Panc1 (cell line): ENCODE measurements around the gene TIMM22. TPM values are rescaled to one million over a fixed set of nuclear protein-coding genes. Genes with fewer than 3 reads are reported as not detected.
"Not testable (repeated sequence)": the region's sequence is repeated elsewhere in the genome, so short reads cannot be mapped to it uniquely, and the experiment has no call there.

Experiments used
- ATAC-seq: fragments of 200-7000 bp; cut with Tn5 transposase; 2 replicates; pipeline ENCODE4 v1.9.1; 2020; ENCODE audit warnings: mild to moderate bottlenecking, moderate library complexity
- BruUV-seq: library from RNA; stranded (reverse); fragments of 400-500 nt; replicated peaks from 2 replicates; lab custom pipeline; 2021; lab: Mats Ljungman, UMichigan
- CTCF ChIA-PET: fragments of 300-600 bp; sonication (Branson Sonifier 250); formaldehyde crosslinking; loops from one replicate; lab custom pipeline; 2022; ENCODE audit warnings: antibody characterized with exemption; lab: Charles Lee
- POLR2A ChIA-PET: fragments of 300-600 bp; sonication (Branson Sonifier 250); formaldehyde crosslinking; loops from one replicate; lab custom pipeline; 2022; ENCODE audit warnings: antibody characterized with exemption; lab: Charles Lee
- DNase-seq: peaks from one replicate; pipeline ENCODE4 v3.0.0-alpha.2; 2010; ENCODE audit warnings: low read depth, low spot score
- H3K27ac ChIP-seq: 2 replicates; pipeline ENCODE4 v1.5.1; 2011; ENCODE audit warnings: mild to moderate bottlenecking, low read length, inconsistent platforms
- H3K27me3 ChIP-seq: fragments of 200-500 bp; sonication (Bioruptor generic); 2 replicates; pipeline ENCODE4 v1.6.0; 2014; ENCODE audit warnings: low read length, inconsistent platforms; ENCODE audit not compliant: control insufficient read depth, insufficient read depth
- H3K36me3 ChIP-seq: fragments of 200-500 bp; sonication (Bioruptor generic); 2 replicates; pipeline ENCODE4 v1.5.1; 2014; ENCODE audit warnings: inconsistent platforms, mild to moderate bottlenecking, low read length, moderate library complexity; ENCODE audit not compliant: control insufficient read depth, insufficient read depth
- H3K4me1 ChIP-seq: 2 replicates; pipeline ENCODE4 v1.5.1; 2011; ENCODE audit warnings: inconsistent platforms, mild to moderate bottlenecking, low read length, moderate library complexity; ENCODE audit not compliant: control insufficient read depth, insufficient read depth
- H3K4me3 ChIP-seq, 2 experiments: 2 replicates each; pipeline ENCODE4 v1.5.1; 2011 to 2012; ENCODE audit warnings: low read depth in 2 of 2, low read length in 2 of 2, mild to moderate bottlenecking in 2 of 2, inconsistent platforms in 1 of 2, moderate library complexity in 1 of 2
- H3K9me3 ChIP-seq: fragments of 200-500 bp; sonication (Bioruptor generic); 2 replicates; pipeline ENCODE4 v1.5.1; 2014; ENCODE audit warnings: low read depth, mild to moderate bottlenecking, inconsistent platforms, low read length, moderate library complexity; ENCODE audit not compliant: control insufficient read depth, insufficient read depth
- POLR2AphosphoS5 ChIP-seq: IDR thresholded peaks from 2 replicates; pipeline ENCODE4 v1.6.1; 2012; ENCODE audit warnings: mild to moderate bottlenecking, low read depth, low read length, moderate library complexity
- SIN3A ChIP-seq: IDR thresholded peaks from 2 replicates; pipeline ENCODE4 v1.6.1; 2012; ENCODE audit warnings: low read depth, mild to moderate bottlenecking, low read length, moderate library complexity, borderline replicate concordance; ENCODE audit not compliant: insufficient read depth
- TCF7L2 ChIP-seq: IDR thresholded peaks from 2 replicates; pipeline ENCODE4 v1.6.1; 2011; ENCODE audit warnings: mild to moderate bottlenecking, low read depth, low read length, inconsistent platforms
- in situ Hi-C: cut with HindIII; loops from 2 replicates; pipeline ENCODE4 v1.10.0; 2016; ENCODE audit warnings: low sequenced_read_pairs, low pct_unique_long_range_greater_than_20kb
- intact Hi-C: fragments of 100-400 bp; cut with micrococcal nuclease; formaldehyde crosslinking; loops from one replicate; pipeline ENCODE4 v1.10.0; 2022; ENCODE audit not compliant: unreplicated experiment
- total RNA-seq: library from RNA; stranded (reverse); gene quantifications from one replicate; pipeline ENCODE4 v1.2.1, GENCODE V29; 2021; ENCODE audit not compliant: unreplicated experiment
- TF ChIP-seq, protein P1 (sequence below): fragments of 450-650 bp; IDR thresholded peaks from 2 replicates; pipeline ENCODE4 v1.5.1; 2017; ENCODE audit warnings: mild to moderate bottlenecking
- TF ChIP-seq, protein P2 (sequence below), 2 experiments: IDR thresholded peaks; 2 replicates each; pipeline ENCODE4 v1.6.1; 2011 to 2012; ENCODE audit warnings: low read depth in 2 of 2, control low read depth in 1 of 2, low read length in 1 of 2, mild to moderate bottlenecking in 1 of 2, moderate library complexity in 1 of 2; ENCODE audit not compliant: insufficient read depth in 1 of 2

The TIMM22 gene
- total RNA-seq, 1 experiment from 2014 or later = 10.2 TPM

DNA sequence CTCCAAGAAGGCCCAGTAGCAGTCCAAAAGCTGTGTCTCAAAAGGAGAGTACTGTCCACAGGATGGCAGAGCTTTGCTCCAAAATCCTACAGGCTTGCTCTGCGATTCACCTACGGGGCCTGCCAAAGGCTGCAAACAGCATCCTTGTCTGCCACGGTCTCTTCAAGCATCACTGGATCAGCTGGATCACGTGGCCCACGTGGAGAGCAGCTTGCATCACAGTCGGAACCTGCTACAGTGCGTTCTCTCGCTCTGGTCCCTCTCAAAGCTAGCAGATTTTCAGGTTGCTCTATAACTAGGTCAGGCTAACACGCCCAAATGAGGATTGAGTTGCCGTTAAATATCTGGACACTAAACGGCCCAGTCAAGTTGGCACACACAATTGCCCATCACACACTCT is 8.4 kb upstream of the TIMM22 start:
- CTCF ChIA-PET = no interaction called here
- no TSS peak for BruUV-seq
- DNase-seq = no peak
- H3K27me3 ChIP-seq = no peaks in the 10 kb centered on the region
- no peaks in the 10 kb centered on the region for H3K4me1 ChIP-seq
- no peak overlapping the region for H3K27ac ChIP-seq
- H3K4me3 ChIP-seq = no peak overlapping the region
- ATAC-seq = no peak
- TF ChIP-seq, protein P1, sequence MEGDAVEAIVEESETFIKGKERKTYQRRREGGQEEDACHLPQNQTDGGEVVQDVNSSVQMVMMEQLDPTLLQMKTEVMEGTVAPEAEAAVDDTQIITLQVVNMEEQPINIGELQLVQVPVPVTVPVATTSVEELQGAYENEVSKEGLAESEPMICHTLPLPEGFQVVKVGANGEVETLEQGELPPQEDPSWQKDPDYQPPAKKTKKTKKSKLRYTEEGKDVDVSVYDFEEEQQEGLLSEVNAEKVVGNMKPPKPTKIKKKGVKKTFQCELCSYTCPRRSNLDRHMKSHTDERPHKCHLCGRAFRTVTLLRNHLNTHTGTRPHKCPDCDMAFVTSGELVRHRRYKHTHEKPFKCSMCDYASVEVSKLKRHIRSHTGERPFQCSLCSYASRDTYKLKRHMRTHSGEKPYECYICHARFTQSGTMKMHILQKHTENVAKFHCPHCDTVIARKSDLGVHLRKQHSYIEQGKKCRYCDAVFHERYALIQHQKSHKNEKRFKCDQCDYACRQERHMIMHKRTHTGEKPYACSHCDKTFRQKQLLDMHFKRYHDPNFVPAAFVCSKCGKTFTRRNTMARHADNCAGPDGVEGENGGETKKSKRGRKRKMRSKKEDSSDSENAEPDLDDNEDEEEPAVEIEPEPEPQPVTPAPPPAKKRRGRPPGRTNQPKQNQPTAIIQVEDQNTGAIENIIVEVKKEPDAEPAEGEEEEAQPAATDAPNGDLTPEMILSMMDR = no peak
- intact Hi-C loops = no loop called here
- POLR2A ChIA-PET = no interaction called here
- no peaks in the 10 kb centered on the region for H3K36me3 ChIP-seq
- in situ Hi-C loops = no loop called here
- no peaks in the 10 kb centered on the region for H3K9me3 ChIP-seq

DNA sequence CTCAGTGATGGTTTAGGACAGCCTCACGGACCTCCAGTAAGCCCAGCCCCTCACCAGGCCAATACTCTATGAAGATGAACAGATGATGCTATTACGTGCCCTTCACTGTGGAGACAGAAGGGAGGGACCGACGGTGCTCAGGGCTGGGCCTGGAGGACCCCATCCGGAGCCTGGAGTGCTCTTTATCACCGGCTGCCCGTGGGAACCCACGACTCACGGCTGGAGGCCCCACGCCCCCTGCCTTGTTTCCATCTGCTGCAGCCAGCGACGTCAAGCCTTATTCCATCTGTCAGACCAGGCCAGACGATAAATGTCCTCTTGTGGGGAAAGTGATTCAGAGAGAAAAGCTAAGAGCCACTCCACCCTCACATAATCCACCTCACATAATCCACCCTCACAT is 4.0 kb upstream of the TIMM22 start:
- intact Hi-C loops = no loop called here

DNA sequence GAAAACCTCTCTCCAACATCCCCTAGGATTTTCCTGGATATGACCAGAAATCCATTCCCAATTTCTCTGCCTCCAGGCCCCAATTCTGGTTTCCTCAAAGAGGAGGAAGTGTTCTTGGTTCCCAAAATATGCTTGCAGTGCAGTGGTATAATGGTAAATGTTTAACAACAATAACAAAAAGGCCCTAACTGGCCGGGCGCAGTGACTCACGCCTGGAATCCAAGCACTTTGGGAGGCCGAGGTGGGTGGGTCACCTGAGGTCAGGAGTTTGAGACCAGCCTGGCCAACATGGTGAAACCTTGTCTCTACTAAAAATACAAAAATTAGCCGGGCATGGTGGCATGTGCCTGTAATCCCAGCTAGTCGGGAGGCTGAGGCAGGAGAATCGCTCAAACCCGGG is 1.6 kb upstream of the TIMM22 start:
- H3K4me1 ChIP-seq = peaks cover 18% of the 10 kb centered on the region
- CTCF ChIA-PET, ATAC-seq, in situ Hi-C loops, POLR2A ChIA-PET, H3K9me3 ChIP-seq, H3K27ac ChIP-seq, H3K36me3 ChIP-seq, BruUV-seq, H3K27me3 ChIP-seq, H3K4me3 ChIP-seq, DNase-seq, intact Hi-C loops: not testable (repeated sequence)

More for the DNA sequence above, 4.0 kb upstream of the TIMM22 start:
- POLR2A ChIA-PET = no interaction called here
- Histone ChIP-seq H3K27ac (no peak overlapping the region), H3K27me3 (no peaks in the 10 kb centered on the region), H3K4me1 (peaks cover 1% of the 10 kb centered on the region), H3K4me3 (no peak overlapping the region), H3K9me3 (no peaks in the 10 kb centered on the region), H3K36me3 (no peaks in the 10 kb centered on the region; the same call in 1 of the 2 replicates)
- TF ChIP-seq POLR2AphosphoS5 = no peak
- no peak for TF ChIP-seq TCF7L2
- TF ChIP-seq SIN3A = no peak
- TF ChIP-seq, protein P1 = no peak
- no TSS peak for BruUV-seq
- CTCF ChIA-PET = no interaction called here
- in situ Hi-C loops = no loop called here
- DNase-seq (no peak), ATAC-seq (no peak)

DNA sequence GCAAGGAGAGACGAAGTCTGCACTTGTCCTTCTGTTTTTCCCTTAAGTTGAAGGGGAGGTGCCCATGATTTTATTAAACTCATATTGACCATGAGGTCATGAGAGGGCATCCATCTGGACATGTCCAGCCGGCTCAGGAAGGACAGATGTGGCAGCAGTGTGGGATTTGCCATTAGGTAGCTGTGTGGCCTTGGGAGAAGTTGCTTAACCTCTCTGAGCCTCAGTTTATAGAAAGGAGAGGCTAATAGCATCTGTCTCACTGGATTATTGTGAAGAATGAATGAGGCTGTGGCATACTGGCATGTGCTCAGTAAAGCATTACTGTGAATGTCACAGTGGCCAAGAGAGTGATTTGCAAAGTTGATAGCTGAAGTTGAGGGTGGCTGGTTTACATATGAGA is 1.2 kb downstream of the TIMM22 start:
- BruUV-seq = no TSS peak
- ChIA-PET POLR2A (no interaction called here), CTCF (interaction anchor here (0.5 kb wide), 1 partner anchor 268 kb away, joined by 4 read pairs; no protein-coding TSS in a partner anchor)
- intact Hi-C loops = no loop called here
- no peak for DNase-seq
- in situ Hi-C loops = no loop called here
- Histone ChIP-seq H3K4me1 (peaks cover 40% of the 10 kb centered on the region), H3K9me3 (no peaks in the 10 kb centered on the region), H3K27me3 (no peaks in the 10 kb centered on the region), H3K27ac (peak overlapping the region; percentile 82), H3K36me3 (peaks cover 6% of the 10 kb centered on the region), H3K4me3 (peak overlapping the region; percentile 92 to 98)
- ATAC-seq = no peak
- TF ChIP-seq, protein P2, sequence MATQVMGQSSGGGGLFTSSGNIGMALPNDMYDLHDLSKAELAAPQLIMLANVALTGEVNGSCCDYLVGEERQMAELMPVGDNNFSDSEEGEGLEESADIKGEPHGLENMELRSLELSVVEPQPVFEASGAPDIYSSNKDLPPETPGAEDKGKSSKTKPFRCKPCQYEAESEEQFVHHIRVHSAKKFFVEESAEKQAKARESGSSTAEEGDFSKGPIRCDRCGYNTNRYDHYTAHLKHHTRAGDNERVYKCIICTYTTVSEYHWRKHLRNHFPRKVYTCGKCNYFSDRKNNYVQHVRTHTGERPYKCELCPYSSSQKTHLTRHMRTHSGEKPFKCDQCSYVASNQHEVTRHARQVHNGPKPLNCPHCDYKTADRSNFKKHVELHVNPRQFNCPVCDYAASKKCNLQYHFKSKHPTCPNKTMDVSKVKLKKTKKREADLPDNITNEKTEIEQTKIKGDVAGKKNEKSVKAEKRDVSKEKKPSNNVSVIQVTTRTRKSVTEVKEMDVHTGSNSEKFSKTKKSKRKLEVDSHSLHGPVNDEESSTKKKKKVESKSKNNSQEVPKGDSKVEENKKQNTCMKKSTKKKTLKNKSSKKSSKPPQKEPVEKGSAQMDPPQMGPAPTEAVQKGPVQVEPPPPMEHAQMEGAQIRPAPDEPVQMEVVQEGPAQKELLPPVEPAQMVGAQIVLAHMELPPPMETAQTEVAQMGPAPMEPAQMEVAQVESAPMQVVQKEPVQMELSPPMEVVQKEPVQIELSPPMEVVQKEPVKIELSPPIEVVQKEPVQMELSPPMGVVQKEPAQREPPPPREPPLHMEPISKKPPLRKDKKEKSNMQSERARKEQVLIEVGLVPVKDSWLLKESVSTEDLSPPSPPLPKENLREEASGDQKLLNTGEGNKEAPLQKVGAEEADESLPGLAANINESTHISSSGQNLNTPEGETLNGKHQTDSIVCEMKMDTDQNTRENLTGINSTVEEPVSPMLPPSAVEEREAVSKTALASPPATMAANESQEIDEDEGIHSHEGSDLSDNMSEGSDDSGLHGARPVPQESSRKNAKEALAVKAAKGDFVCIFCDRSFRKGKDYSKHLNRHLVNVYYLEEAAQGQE (IDR thresholded peaks at IDR 0.05; ENCODE audit: insufficient read depth in 1 of 2, low read depth in 2 of 2, low read length in 1 of 2) = no peak
- TF ChIP-seq TCF7L2 (no peak), POLR2AphosphoS5 (no peak), SIN3A (no peak)
- TF ChIP-seq, protein P1 = no peak
